Measurements from ENCODE around the gene CDK11B. TPM values are rescaled to one million over a fixed set of nuclear protein-coding genes. Genes with fewer than 3 reads are reported as not detected.
A peak's percentile ranks its signal among the peaks of the same experiment; 100 is the strongest.
"Not testable (repeated sequence)": the region's sequence is repeated elsewhere in the genome, so short reads cannot be mapped to it uniquely, and the experiment has no call there.

Gene CDK11B
- total RNA-seq, 1 donor from 2014 or later = 71.0 TPM

DNA sequence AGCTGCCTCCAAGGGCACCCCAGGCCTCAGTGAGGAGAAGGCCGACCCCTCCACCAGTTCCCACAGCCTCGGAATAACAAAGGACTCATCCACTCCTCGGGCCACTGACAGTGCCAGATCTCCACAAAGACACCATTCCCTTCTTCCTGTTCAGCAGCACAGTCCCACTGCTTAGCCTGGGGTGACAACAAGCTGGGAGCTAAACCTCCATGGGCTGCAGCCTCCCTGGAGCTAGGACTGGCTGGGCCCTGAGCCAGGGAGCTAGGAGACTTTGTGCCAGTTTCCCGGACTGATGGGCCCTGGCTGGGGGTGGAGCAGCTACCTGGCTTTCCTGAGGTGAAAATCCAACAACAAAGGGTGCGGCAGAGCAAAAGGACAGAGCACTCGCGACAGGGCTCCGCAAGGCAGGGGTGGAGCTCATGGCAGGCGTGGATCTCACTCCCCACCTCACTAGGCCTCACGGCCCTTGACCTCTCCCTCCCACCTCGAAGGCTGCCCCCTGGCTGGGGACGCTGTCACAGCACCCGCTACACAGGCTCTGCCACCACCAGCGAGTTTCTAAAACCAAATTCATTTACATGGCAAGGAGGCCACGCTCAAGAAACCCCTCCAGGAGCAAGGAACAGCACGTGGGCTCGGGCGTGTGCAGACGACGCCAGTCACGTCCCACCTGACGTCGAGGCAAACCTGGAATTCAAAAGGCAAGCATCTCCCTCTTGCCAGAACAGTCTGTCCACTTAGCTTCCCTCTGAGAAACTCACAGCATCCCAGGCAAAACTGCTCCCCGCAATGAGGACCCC is 20.0 kb upstream of the CDK11B start:
- H3K4me3 Mint-ChIP-seq (ENCODE audit: unreplicated experiment) = peak overlapping the region; percentile 73
- peaks cover 14% of the 10 kb centered on the region for H3K27me3 Mint-ChIP-seq (ENCODE audit: unreplicated experiment)
- H3K9me3 Mint-ChIP-seq (ENCODE audit: unreplicated experiment) = no peaks in the 10 kb centered on the region
- peaks cover 51% of the 10 kb centered on the region for H3K4me1 Mint-ChIP-seq (ENCODE audit: unreplicated experiment)
- TF ChIP-seq, protein P1, sequence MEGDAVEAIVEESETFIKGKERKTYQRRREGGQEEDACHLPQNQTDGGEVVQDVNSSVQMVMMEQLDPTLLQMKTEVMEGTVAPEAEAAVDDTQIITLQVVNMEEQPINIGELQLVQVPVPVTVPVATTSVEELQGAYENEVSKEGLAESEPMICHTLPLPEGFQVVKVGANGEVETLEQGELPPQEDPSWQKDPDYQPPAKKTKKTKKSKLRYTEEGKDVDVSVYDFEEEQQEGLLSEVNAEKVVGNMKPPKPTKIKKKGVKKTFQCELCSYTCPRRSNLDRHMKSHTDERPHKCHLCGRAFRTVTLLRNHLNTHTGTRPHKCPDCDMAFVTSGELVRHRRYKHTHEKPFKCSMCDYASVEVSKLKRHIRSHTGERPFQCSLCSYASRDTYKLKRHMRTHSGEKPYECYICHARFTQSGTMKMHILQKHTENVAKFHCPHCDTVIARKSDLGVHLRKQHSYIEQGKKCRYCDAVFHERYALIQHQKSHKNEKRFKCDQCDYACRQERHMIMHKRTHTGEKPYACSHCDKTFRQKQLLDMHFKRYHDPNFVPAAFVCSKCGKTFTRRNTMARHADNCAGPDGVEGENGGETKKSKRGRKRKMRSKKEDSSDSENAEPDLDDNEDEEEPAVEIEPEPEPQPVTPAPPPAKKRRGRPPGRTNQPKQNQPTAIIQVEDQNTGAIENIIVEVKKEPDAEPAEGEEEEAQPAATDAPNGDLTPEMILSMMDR (IDR thresholded peaks at IDR 0.05; ENCODE audit: unreplicated experiment) = peak; percentile 39
- H3K27ac Mint-ChIP-seq (ENCODE audit: unreplicated experiment) = peak overlapping the region; percentile 97
- DNase-seq (ENCODE audit: low spot score) = peak; percentile 73
- H3K36me3 Mint-ChIP-seq (ENCODE audit: low read depth, unreplicated experiment) = peaks cover 13% of the 10 kb centered on the region

DNA sequence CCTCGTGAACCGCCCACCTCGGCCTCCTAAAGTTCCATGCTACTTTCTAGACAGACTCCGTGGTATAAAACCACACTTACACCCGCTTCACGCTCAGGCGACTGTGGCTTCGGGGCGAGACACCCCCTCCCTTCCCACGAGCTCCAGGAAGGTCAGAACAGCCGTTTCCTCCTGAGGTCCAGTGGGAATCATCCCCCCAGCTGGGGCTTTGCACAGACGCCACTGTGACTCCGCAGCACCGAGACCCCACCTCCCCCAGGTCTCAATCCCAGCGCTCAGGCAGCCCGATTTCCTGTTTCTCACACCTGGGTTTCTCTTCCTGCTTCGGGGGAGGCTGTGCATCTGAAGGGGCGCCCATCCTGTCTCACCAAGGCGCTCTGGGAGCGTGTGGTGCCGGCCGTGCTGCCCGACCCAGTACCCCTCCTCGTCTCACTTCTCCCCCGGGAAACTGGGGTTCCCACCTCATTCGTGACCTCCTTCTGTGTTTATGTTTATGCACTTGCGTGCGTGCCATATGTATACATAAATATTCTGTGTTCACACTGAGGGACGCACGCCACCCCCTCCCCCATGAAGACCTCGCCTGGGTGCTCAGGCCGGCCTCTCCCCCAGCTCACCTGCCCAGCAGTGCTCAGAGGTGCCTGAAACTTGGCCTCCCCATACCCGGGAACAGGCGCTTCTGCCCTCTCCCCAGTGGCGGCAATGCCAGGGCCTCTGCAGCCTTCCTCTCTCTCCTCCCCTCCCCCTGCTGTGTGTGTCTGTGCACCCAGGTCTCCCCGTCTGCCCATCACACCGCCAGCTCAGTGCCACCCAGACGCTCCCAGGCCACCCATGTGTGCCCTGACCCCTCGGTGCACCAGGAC is 19.1 kb upstream of the CDK11B start:
- peaks cover 14% of the 10 kb centered on the region for H3K27me3 Mint-ChIP-seq (ENCODE audit: unreplicated experiment)
- peak overlapping the region; percentile 87 for H3K4me3 Mint-ChIP-seq (ENCODE audit: unreplicated experiment)
- H3K4me1 Mint-ChIP-seq (ENCODE audit: unreplicated experiment) = peaks cover 45% of the 10 kb centered on the region
- H3K9me3 Mint-ChIP-seq (ENCODE audit: unreplicated experiment) = no peaks in the 10 kb centered on the region
- H3K36me3 Mint-ChIP-seq (ENCODE audit: low read depth, unreplicated experiment) = peaks cover 13% of the 10 kb centered on the region
- H3K27ac Mint-ChIP-seq (ENCODE audit: unreplicated experiment) = peak overlapping the region; percentile 97
- DNase-seq (ENCODE audit: low spot score) = peak; percentile 63
- TF ChIP-seq, protein P1 (IDR thresholded peaks at IDR 0.05; ENCODE audit: unreplicated experiment) = no peak

DNA sequence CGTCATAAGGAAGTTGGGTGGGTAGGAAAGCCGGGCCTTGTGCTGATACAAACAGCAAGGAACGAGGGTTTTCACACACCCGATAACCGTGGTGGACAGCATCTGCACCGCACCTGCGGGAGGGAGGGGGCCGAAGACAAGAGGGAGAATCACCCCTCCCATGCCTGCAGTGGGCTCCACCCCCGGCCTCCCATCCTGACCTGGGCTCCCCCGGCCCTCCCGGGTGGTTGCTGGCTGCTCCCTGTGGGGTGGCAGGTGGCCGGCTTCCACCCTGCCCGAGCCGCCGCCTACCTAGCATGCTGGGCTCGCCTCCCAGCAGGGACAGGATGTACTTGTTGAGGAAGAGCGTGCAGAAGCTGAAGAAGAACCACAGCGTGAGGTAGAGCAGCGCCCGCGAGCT is 17.3 kb upstream of the CDK11B start:
- not testable (repeated sequence) for DNase-seq (ENCODE audit: low spot score); H3K9me3 Mint-ChIP-seq (ENCODE audit: unreplicated experiment); H3K27ac Mint-ChIP-seq (ENCODE audit: unreplicated experiment); H3K4me3 Mint-ChIP-seq (ENCODE audit: unreplicated experiment)
- H3K27me3 Mint-ChIP-seq (ENCODE audit: unreplicated experiment) = peaks cover 14% of the 10 kb centered on the region
- peaks cover 43% of the 10 kb centered on the region for H3K4me1 Mint-ChIP-seq (ENCODE audit: unreplicated experiment)
- peaks cover 16% of the 10 kb centered on the region for H3K36me3 Mint-ChIP-seq (ENCODE audit: low read depth, unreplicated experiment)

DNA sequence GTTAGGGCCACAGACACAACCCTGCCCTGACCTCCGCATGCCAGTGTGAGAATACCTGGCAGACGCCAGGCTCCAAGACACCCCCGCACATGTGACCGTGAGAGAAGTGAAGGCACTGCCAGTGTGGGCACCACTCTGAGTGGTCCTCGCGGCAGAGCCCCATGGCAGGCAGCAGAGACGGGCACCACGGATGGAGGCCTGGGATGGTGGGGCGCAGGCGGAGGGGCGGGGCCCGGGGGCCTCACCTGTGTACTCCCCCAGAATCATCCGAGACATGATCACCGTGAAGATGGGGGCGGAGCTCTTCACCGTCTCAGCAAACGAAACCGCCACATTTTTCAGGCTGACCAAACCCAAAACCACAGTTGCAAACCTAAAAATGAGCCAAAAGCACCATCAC is 16.4 kb upstream of the CDK11B start:
- H3K27ac Mint-ChIP-seq (ENCODE audit: unreplicated experiment); DNase-seq (ENCODE audit: low spot score); H3K4me3 Mint-ChIP-seq (ENCODE audit: unreplicated experiment); H3K9me3 Mint-ChIP-seq (ENCODE audit: unreplicated experiment): not testable (repeated sequence)
- H3K36me3 Mint-ChIP-seq (ENCODE audit: low read depth, unreplicated experiment) = peaks cover 16% of the 10 kb centered on the region
- peaks cover 42% of the 10 kb centered on the region for H3K4me1 Mint-ChIP-seq (ENCODE audit: unreplicated experiment)
- H3K27me3 Mint-ChIP-seq (ENCODE audit: unreplicated experiment) = peaks cover 14% of the 10 kb centered on the region

DNA sequence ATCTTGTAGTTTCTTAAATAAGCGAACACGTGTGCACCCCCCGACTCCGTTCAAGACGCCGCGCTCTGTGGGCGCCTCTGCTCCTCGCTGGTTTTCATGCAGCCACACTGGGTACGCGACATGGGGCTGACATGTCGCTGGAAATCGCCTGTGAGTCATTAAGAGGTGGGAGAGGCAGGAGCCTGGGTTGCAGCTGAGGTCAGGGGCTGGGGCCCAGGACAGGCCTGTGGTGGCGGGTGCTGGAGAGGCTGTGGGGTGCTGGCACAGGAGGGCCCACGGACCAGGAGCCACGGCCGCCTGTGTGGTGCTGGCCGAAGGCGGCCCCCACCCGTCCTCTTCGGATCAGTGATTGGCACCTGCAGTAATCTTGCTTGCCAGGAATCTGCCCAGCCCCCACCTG is 16.0 kb upstream of the CDK11B start:
- Mint-ChIP-seq H3K27me3 (ENCODE audit: unreplicated experiment) (peaks cover 14% of the 10 kb centered on the region), H3K4me1 (ENCODE audit: unreplicated experiment) (peaks cover 46% of the 10 kb centered on the region), H3K36me3 (ENCODE audit: low read depth, unreplicated experiment) (peaks cover 19% of the 10 kb centered on the region)
- H3K4me3 Mint-ChIP-seq (ENCODE audit: unreplicated experiment); DNase-seq (ENCODE audit: low spot score); H3K27ac Mint-ChIP-seq (ENCODE audit: unreplicated experiment); H3K9me3 Mint-ChIP-seq (ENCODE audit: unreplicated experiment): not testable (repeated sequence)

DNA sequence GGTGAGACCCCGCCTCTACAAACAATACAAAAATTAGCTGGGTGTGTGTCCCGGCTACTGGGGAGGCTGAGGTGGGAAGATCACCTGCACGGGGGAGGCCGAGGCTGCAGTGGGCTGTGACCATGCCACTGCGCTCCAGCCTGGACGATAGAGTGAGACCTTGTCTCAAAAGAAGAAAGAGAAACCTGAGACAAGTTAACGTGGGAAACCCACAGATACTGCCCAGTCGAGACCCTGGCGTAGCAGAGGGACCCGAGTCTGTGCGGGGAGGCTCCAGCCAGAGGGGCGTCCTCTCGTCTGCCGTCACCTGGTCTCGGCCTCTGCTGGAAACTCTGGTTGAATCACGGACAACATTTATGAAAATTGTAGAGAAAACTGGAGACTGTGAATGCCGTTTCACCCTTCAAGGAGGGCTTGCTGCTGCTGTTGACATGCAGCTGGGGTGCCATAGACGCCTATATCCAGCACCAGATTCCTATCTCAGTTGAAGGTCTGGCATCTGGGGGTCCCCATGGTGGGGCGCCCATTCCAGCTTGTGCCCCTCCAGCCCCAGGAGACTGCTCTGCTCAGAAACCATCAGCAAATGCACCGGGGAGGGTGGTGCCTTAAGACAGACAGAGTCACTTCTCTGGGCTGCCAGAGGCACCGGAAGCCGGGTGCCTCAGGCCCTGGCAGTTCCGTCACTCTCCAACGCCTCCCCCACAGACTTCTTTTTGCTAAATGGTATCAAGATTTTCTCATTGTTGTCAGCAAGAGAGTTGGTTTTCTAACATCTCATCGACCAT is 13.6 kb upstream of the CDK11B start:
- peaks cover 25% of the 10 kb centered on the region for H3K4me1 Mint-ChIP-seq (ENCODE audit: unreplicated experiment)
- H3K36me3 Mint-ChIP-seq (ENCODE audit: low read depth, unreplicated experiment) = peaks cover 19% of the 10 kb centered on the region
- H3K27me3 Mint-ChIP-seq (ENCODE audit: unreplicated experiment) = peaks cover 5% of the 10 kb centered on the region
- no peaks in the 10 kb centered on the region for H3K9me3 Mint-ChIP-seq (ENCODE audit: unreplicated experiment)
- H3K4me3 Mint-ChIP-seq (ENCODE audit: unreplicated experiment) = no peak overlapping the region
- no peak for DNase-seq (ENCODE audit: low spot score)
- TF ChIP-seq, protein P1 (IDR thresholded peaks at IDR 0.05; ENCODE audit: unreplicated experiment) = no peak
- H3K27ac Mint-ChIP-seq (ENCODE audit: unreplicated experiment) = no peak overlapping the region
